Measurements from ENCODE around the gene EVI2B.

DNA sequence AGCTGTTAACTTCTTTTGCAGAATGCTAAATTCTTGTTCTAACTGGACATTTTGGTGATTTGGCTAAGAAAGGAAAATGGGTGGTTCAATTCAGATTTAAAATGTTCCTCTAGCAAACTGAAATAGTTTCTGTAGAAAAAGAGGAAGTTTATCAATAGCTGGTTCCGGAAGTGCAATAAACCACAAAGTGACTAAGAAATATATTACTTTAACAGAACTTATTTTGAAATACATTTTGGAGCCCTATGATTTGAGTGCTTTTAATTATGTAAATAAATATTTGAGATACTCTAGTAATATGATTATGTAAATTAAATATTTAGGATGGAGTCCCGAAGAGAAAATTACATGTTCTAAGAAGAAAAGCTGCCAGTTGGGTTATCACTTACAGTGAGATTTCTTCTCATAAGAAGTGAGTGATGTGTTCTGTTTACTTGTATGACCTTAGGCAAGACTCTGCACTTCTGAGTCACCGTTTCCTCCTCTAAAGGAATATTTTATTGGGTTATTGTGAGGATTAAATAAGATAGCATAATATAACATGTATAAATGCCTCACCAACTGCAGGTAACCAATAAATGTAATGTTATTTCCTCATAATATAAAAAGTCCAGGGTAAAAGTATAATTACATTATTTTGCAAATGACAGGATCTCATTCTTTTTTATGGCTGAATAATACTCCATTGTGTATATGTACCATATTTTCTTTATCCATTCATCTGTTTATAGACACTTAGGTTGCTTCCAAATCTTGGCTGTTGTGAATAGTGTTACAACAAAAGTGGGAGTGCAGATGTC lies at the start of gene EVI2B:
- TF ChIP-seq, protein P1, sequence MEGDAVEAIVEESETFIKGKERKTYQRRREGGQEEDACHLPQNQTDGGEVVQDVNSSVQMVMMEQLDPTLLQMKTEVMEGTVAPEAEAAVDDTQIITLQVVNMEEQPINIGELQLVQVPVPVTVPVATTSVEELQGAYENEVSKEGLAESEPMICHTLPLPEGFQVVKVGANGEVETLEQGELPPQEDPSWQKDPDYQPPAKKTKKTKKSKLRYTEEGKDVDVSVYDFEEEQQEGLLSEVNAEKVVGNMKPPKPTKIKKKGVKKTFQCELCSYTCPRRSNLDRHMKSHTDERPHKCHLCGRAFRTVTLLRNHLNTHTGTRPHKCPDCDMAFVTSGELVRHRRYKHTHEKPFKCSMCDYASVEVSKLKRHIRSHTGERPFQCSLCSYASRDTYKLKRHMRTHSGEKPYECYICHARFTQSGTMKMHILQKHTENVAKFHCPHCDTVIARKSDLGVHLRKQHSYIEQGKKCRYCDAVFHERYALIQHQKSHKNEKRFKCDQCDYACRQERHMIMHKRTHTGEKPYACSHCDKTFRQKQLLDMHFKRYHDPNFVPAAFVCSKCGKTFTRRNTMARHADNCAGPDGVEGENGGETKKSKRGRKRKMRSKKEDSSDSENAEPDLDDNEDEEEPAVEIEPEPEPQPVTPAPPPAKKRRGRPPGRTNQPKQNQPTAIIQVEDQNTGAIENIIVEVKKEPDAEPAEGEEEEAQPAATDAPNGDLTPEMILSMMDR (IDR thresholded peaks at IDR 0.05): no peak
- TF ChIP-seq EZH2 (IDR thresholded peaks at IDR 0.05) (no peak), EZH2phosphoT487 (IDR thresholded peaks at IDR 0.05) (no peak)
